H9 (cell line): ENCODE results near the gene HSD17B2. TPM values are rescaled to one million over a fixed set of nuclear protein-coding genes. Genes with fewer than 3 reads are reported as not detected.

Experiments used
- DNase-seq: peaks from one replicate; pipeline ENCODE4 v3.0.0-alpha.2; 2017
- H2AFZ ChIP-seq: one replicate; pipeline ENCODE4 v1.6.1; 2013; ENCODE audit warnings: mild to moderate bottlenecking, low read length, control low read depth, moderate library complexity
- H2AK5ac ChIP-seq: 2 replicates; pipeline ENCODE4 v1.6.1; 2013; ENCODE audit warnings: low read length, control low read depth, mixed read lengths; ENCODE audit not compliant: insufficient read length
- H2BK120ac ChIP-seq: one replicate; pipeline ENCODE4 v1.6.1; 2013; ENCODE audit warnings: low read depth, mild to moderate bottlenecking, low read length, control low read depth, inconsistent platforms; ENCODE audit not compliant: poor library complexity, severe bottlenecking
- H2BK12ac ChIP-seq: 2 replicates; pipeline ENCODE4 v1.6.1; 2013; ENCODE audit warnings: low read length, control low read depth, mixed read lengths, low read depth; ENCODE audit not compliant: insufficient read length
- H2BK15ac ChIP-seq: 2 replicates; pipeline ENCODE4 v1.6.1; 2013; ENCODE audit warnings: low read depth, low read length, control low read depth
- H2BK20ac ChIP-seq: one replicate; pipeline ENCODE4 v1.6.1; 2013; ENCODE audit warnings: low read depth, mild to moderate bottlenecking, low read length, control low read depth, inconsistent platforms; ENCODE audit not compliant: poor library complexity, severe bottlenecking
- H2BK5ac ChIP-seq: 2 replicates; pipeline ENCODE4 v1.6.1; 2013; ENCODE audit warnings: low read length, control low read depth, mixed read lengths; ENCODE audit not compliant: insufficient read length
- H3K14ac ChIP-seq: 2 replicates; pipeline ENCODE4 v1.6.1; 2013; ENCODE audit warnings: low read length, control low read depth; ENCODE audit not compliant: insufficient read depth
- H3K18ac ChIP-seq: 2 replicates; pipeline ENCODE4 v1.6.1; 2013; ENCODE audit warnings: low read depth, mild to moderate bottlenecking, mixed read lengths, low read length, control low read depth; ENCODE audit not compliant: insufficient read length
- H3K23ac ChIP-seq: 2 replicates; pipeline ENCODE4 v1.6.1; 2013; ENCODE audit warnings: low read length, control low read depth, mixed read lengths, low read depth; ENCODE audit not compliant: insufficient read length
- H3K23me2 ChIP-seq: 2 replicates; pipeline ENCODE4 v1.6.1; 2013; ENCODE audit warnings: low read depth, mild to moderate bottlenecking, mixed read lengths, low read length, control low read depth; ENCODE audit not compliant: insufficient read length, poor library complexity, severe bottlenecking
- H3K27ac ChIP-seq: 2 replicates; pipeline ENCODE4 v1.5.1; 2013; ENCODE audit warnings: low read length, control low read depth, mixed read lengths, low read depth; ENCODE audit not compliant: insufficient read length
- H3K27me3 ChIP-seq: 2 replicates; pipeline ENCODE4 v1.6.1; 2013; ENCODE audit warnings: low read length, control low read depth, inconsistent platforms; ENCODE audit not compliant: insufficient read depth
- H3K4ac ChIP-seq: 2 replicates; pipeline ENCODE4 v1.6.1; 2013; ENCODE audit warnings: low read depth, mild to moderate bottlenecking, control low read depth, inconsistent platforms, low read length, moderate library complexity
- H3K4me1 ChIP-seq: 2 replicates; pipeline ENCODE4 v1.6.1; 2013; ENCODE audit warnings: low read length, control low read depth, inconsistent platforms; ENCODE audit not compliant: insufficient read depth
- H3K4me2 ChIP-seq: 2 replicates; pipeline ENCODE4 v1.6.1; 2013; ENCODE audit warnings: low read length, control low read depth, mixed read lengths; ENCODE audit not compliant: insufficient read length, insufficient read depth
- H3K56ac ChIP-seq: 2 replicates; pipeline ENCODE4 v1.6.1; 2013; ENCODE audit warnings: low read depth, mild to moderate bottlenecking, mixed read lengths, low read length, control low read depth; ENCODE audit not compliant: insufficient read length
- H3K79me1 ChIP-seq: 2 replicates; pipeline ENCODE4 v1.6.1; 2013; ENCODE audit warnings: low read depth, mild to moderate bottlenecking, moderate library complexity, low read length, control low read depth, inconsistent platforms; ENCODE audit not compliant: insufficient read depth, poor library complexity, severe bottlenecking
- H3K79me2 ChIP-seq: 2 replicates; pipeline ENCODE4 v1.6.1; 2013; ENCODE audit warnings: low read length, control low read depth, inconsistent platforms; ENCODE audit not compliant: insufficient read depth
- H3K9ac ChIP-seq: 2 replicates; pipeline ENCODE4 v1.6.1; 2013; ENCODE audit warnings: low read length, control low read depth, mixed read lengths; ENCODE audit not compliant: insufficient read length; ENCODE audit errors: extremely low read depth
- H3K9me3 ChIP-seq: one replicate; pipeline ENCODE4 v1.6.1; 2013; ENCODE audit warnings: low read depth, low read length, inconsistent platforms; ENCODE audit not compliant: control insufficient read depth
- H3T11ph ChIP-seq: one replicate; pipeline ENCODE4 v1.6.1; 2013; ENCODE audit warnings: mild to moderate bottlenecking, low read length, control low read depth, inconsistent platforms
- H4K20me1 ChIP-seq: one replicate; pipeline ENCODE4 v1.6.1; 2013; ENCODE audit not compliant: control insufficient read depth, insufficient read length, insufficient read depth
- H4K5ac ChIP-seq: 2 replicates; pipeline ENCODE4 v1.6.1; 2013; ENCODE audit warnings: low read depth, mild to moderate bottlenecking, mixed read lengths, low read length, control low read depth; ENCODE audit not compliant: insufficient read length
- H4K8ac ChIP-seq: replicated peaks from 2 replicates; pipeline ENCODE4 v1.6.1; 2013; ENCODE audit warnings: low read length, control low read depth, mixed read lengths, low read depth; ENCODE audit not compliant: insufficient read length
- H4K91ac ChIP-seq: 2 replicates; pipeline ENCODE4 v1.6.1; 2013; ENCODE audit warnings: low read depth, mild to moderate bottlenecking, moderate library complexity, mixed read lengths, low read length, control low read depth; ENCODE audit not compliant: insufficient read length
- H3K27ac Mint-ChIP-seq, 3 experiments: 2 replicates in 2 of 3; 3 replicates in 1 of 3; pipeline ENCODE4 v1.8.0; 2020 to 2021; ENCODE audit warnings: mixed read lengths in 3 of 3, mild to moderate bottlenecking in 1 of 3, moderate library complexity in 1 of 3
- H3K27me3 Mint-ChIP-seq: 2 replicates; pipeline ENCODE4 v1.8.0; 2021; ENCODE audit warnings: low read depth, mild to moderate bottlenecking, moderate library complexity, mixed read lengths
- H3K36me3 Mint-ChIP-seq, 3 experiments: 2 replicates in 2 of 3; 3 replicates in 1 of 3; pipeline ENCODE4 v1.8.0; 2020 to 2021; ENCODE audit warnings: low read depth in 3 of 3, mixed read lengths in 3 of 3; ENCODE audit not compliant: insufficient read depth in 1 of 3
- H3K4me1 Mint-ChIP-seq, 2 experiments: 2 replicates each; pipeline ENCODE4 v1.8.0; 2020; ENCODE audit warnings: mixed read lengths in 2 of 2
- H3K4me3 Mint-ChIP-seq, 2 experiments: 2 replicates in 1 of 2; 3 replicates in 1 of 2; pipeline ENCODE4 v1.8.0; 2020 to 2021; ENCODE audit warnings: mild to moderate bottlenecking in 2 of 2, mixed read lengths in 2 of 2, moderate library complexity in 1 of 2
- H3K9me3 Mint-ChIP-seq, 2 experiments: 2 replicates in 1 of 2; 3 replicates in 1 of 2; pipeline ENCODE4 v1.8.0; 2020; ENCODE audit warnings: mild to moderate bottlenecking in 2 of 2, mixed read lengths in 2 of 2, moderate library complexity in 1 of 2
- CTCF ChIP-seq: fragments of 200-600 bp; sonication (generic); conservative IDR thresholded peaks from 3 replicates; pipeline ENCODE4 v1.8.0; 2021; ENCODE audit warnings: antibody characterized with exemption, mild to moderate bottlenecking
- WGBS: extraction: QIAGEN DNeasy Blood & Tissue Kit; methylation state at CpG from one replicate; pipeline ENCODE4 v1.1.7; 2013; ENCODE audit warnings: missing lambda C conversion rate, low lambda C conversion rate, mixed read lengths; ENCODE audit not compliant: insufficient read length; ENCODE audit errors: extremely low coverage; 5-methylcytosine and 5-hydroxymethylcytosine counted together
- total RNA-seq: library from RNA; stranded (reverse); gene quantifications from 2 replicates; pipeline ENCODE4 v1.2.1, GENCODE V29; 2021

Gene HSD17B2
- total RNA-seq, 1 experiment from 2014 or later: not detected

- Histone ChIP-seq H2AK5ac (no peak overlapping the region), H2BK5ac (no peak overlapping the region), H3K23me2 (no peaks in the 10 kb centered on the region), H4K8ac (no peak overlapping the region), H3K23ac (no peak overlapping the region), H2BK12ac (no peak overlapping the region), H2BK20ac (no peak overlapping the region), H3K79me1 (no peaks in the 10 kb centered on the region), H3K27me3 (no peaks in the 10 kb centered on the region), H4K20me1 (no peaks in the 10 kb centered on the region), H3K79me2 (no peaks in the 10 kb centered on the region), H3K4me1 (no peaks in the 10 kb centered on the region), H3K14ac (no peak overlapping the region), H3K9me3 (no peaks in the 10 kb centered on the region), H4K5ac (no peak overlapping the region), H3K18ac (no peak overlapping the region), H3K4me2 (no peak overlapping the region), H3K4ac (no peak overlapping the region), H2AFZ (no peak overlapping the region), H3K27ac (no peak overlapping the region), H2BK15ac (no peak overlapping the region), H3T11ph (no peak overlapping the region), H3K9ac (no peak overlapping the region), H3K56ac (no peak overlapping the region), H2BK120ac (no peak overlapping the region), H4K91ac (no peak overlapping the region)
- WGBS: no CpG with 5 or more reads among the region's 7 CpGs
- Mint-ChIP-seq H3K27me3 (peaks cover 5% of the 10 kb centered on the region; the same call in 1 of the 2 replicates), H3K36me3 (no peaks in the 10 kb centered on the region), H3K9me3 (no peaks in the 10 kb centered on the region), H3K27ac (no peak overlapping the region), H3K4me1 (peaks cover 0 to 2% of the 10 kb centered on the region in 2 experiments; a peak in 1 of 4 replicates), H3K4me3 (no peak overlapping the region)
- no peak for TF ChIP-seq CTCF
- DNase-seq: no peak
These were observed 27.6 kb downstream of the HSD17B2 start for GRCh38 chr16:82062645-82063058.
